Lower lobe of right lung (tissue), 2 donors: ENCODE data around the gene STARD8. TPM values are rescaled to one million over a fixed set of nuclear protein-coding genes. Genes with fewer than 3 reads are reported as not detected.
"Not testable (repeated sequence)": the region's sequence is repeated elsewhere in the genome, so short reads cannot be mapped to it uniquely, and the experiment has no call there.

Experiments used
- ATAC-seq, 2 donors: fragments of 200-7000 bp; cut with Tn5 transposase; one replicate each; pipeline ENCODE4 v1.9.1; 2020 to 2022; ENCODE audit warnings: mild to moderate bottlenecking in 2 of 2, moderate library complexity in 2 of 2
- DNase-seq: peaks from one replicate; pipeline ENCODE4 v3.0.0-alpha.2; 2020
- H3K27ac ChIP-seq: fragments of 200-600 bp; one replicate; pipeline ENCODE4 v1.8.0; 2022
- H3K27me3 ChIP-seq: fragments of 200-600 bp; one replicate; pipeline ENCODE4 v1.8.0; 2022; ENCODE audit warnings: low read depth
- H3K36me3 ChIP-seq: fragments of 200-600 bp; one replicate; pipeline ENCODE4 v1.8.0; 2022; ENCODE audit warnings: mild to moderate bottlenecking
- H3K4me1 ChIP-seq: fragments of 200-600 bp; one replicate; pipeline ENCODE4 v1.8.0; 2022
- H3K4me3 ChIP-seq: fragments of 200-600 bp; one replicate; pipeline ENCODE4 v1.8.0; 2022; ENCODE audit warnings: mild to moderate bottlenecking
- H3K9me3 ChIP-seq: fragments of 200-600 bp; one replicate; pipeline ENCODE4 v1.8.0; 2022
- CTCF ChIP-seq: fragments of 200-600 bp; IDR thresholded peaks from one replicate; pipeline ENCODE4 v1.8.0; 2022; ENCODE audit warnings: antibody characterized with exemption, mild to moderate bottlenecking
- intact Hi-C: fragments of 100-400 bp; cut with DNase I; formaldehyde crosslinking; loops from one replicate; pipeline ENCODE4 v1.11.0; 2022
- long read RNA-seq: library from polyadenylated mRNA; unstranded; transcript quantifications from one replicate; pipeline ENCODE4 v2.0.0, GENCODE V29; 2021
- total RNA-seq: library from RNA; stranded (reverse); fragmentation: NEBNext Ultra II Directional; extraction: Animal tissue kit (Norgen Biotek cat#: 25700); gene quantifications from one replicate; pipeline ENCODE4 v1.2.1, GENCODE V29; 2021
- donor health status: DM: no; HTN: yes; CAD: no; lungs with severe emphysema.

STARD8 gene
- total RNA-seq = 36.5 TPM
- long read RNA-seq, full-length matches to known transcripts = 18 of 64 reads
- long read RNA-seq, partial matches to known transcripts = 28 of 64 reads
- long read RNA-seq, other reads (novel, unspliced or antisense) = 18 of 64 reads

GRCh38 chrX:68647156-68647957, at the start of gene STARD8:
TSS of gene STARD8 (plus strand) at chrX:68647666. CDS start at chrX:68647883, 217 bp downstream.
- no peak within 1 kb of the TSS for H3K27ac ChIP-seq
- H3K4me1 ChIP-seq = no peaks in the 10 kb centered on the region
- H3K27me3 ChIP-seq = no peaks in the 10 kb centered on the region
- peak; percentile 47 for DNase-seq
- H3K4me3 ChIP-seq = peak within 1 kb of the TSS; percentile 43
- intact Hi-C loops = no loop called here
- TF ChIP-seq CTCF = peak; percentile 9
- ATAC-seq = peak; percentile 68 to 69
- no peaks in the 10 kb centered on the region for H3K36me3 ChIP-seq
- no peaks in the 10 kb centered on the region for H3K9me3 ChIP-seq

DNA sequence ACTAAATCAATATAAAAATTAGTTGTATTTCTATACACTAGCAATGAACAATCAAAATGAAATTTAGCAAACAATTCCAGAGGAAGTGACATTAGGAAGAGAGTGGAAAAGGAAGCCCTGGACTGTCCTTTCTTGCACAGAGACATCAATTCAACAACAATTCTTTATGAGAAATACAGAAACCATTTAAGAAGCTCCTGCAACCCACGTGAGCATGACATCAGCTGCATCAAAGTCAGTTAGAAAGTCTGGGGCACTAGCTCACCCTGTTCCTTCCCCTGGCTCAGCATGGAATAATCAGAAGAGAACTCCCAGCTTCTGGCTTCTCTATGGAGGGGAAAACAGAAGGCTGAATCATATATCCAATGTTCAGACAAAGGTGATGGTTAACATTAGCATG, 48.6 kb upstream of the STARD8 start:
- Histone ChIP-seq H3K4me1 (no peaks in the 10 kb centered on the region), H3K27ac (no peak overlapping the region), H3K36me3 (no peaks in the 10 kb centered on the region), H3K4me3 (no peak overlapping the region), H3K27me3 (no peaks in the 10 kb centered on the region), H3K9me3 (peaks cover 8% of the 10 kb centered on the region)
- TF ChIP-seq CTCF = no peak
- intact Hi-C loops = no loop called here
- ATAC-seq = no peak
- DNase-seq = no peak

- H3K9me3 ChIP-seq = peaks cover 5% of the 10 kb centered on the region
- H3K36me3 ChIP-seq = no peaks in the 10 kb centered on the region
- intact Hi-C loops = no loop called here
- H3K4me1 ChIP-seq = no peaks in the 10 kb centered on the region
- DNase-seq (no peak), ATAC-seq (no peak)
- H3K4me3 ChIP-seq = no peak overlapping the region
- TF ChIP-seq CTCF = peak; percentile 59
- no peaks in the 10 kb centered on the region for H3K27me3 ChIP-seq
- H3K27ac ChIP-seq = no peak overlapping the region
Observed at GRCh38 chrX:68599256-68600152, 48.0 kb upstream of the STARD8 start.

DNA sequence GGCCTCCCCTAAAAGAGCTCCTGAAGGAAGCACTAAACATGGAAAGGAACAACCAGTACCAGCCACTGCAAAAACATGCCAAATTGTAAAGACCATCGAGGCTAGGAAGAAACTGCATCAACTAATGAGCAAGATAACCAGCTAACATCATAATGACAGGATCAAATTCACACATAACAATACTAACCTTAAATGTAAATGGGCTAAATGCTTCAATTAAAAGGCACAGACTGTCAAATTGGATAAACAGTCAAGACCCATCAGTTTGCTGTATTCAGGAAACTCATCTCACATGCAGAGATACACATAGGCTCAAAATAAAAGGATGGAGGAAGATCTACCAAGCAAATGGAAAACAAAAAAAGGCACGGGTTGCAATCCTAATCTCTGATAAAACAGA, 43.2 kb upstream of the STARD8 start:
- intact Hi-C loops, H3K36me3 ChIP-seq, H3K27me3 ChIP-seq, H3K4me3 ChIP-seq, DNase-seq, H3K27ac ChIP-seq, ATAC-seq, H3K4me1 ChIP-seq, H3K9me3 ChIP-seq: not testable (repeated sequence)

DNA sequence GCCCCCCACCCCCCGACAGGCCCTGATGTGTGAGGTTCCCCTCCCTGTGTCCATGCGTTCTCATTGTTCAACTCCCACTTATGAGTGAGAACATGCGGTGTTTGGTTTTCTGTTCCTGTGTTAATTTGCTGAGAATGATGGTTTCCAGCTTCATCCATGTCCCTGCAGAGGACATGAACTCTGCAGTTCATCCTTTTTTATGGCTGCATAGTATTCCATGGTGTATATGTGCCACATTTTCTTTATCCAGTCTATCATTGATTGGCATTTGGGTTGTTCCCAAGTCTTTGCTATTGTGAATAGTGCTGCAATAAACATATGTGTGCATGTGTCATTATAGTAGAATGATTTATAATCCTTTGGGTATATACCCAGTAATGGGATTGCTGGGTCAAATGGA, 32.7 kb upstream of the STARD8 start:
- H3K27ac ChIP-seq, DNase-seq, intact Hi-C loops, H3K36me3 ChIP-seq, H3K4me1 ChIP-seq, H3K27me3 ChIP-seq, ATAC-seq, H3K9me3 ChIP-seq, H3K4me3 ChIP-seq: not testable (repeated sequence)

DNA sequence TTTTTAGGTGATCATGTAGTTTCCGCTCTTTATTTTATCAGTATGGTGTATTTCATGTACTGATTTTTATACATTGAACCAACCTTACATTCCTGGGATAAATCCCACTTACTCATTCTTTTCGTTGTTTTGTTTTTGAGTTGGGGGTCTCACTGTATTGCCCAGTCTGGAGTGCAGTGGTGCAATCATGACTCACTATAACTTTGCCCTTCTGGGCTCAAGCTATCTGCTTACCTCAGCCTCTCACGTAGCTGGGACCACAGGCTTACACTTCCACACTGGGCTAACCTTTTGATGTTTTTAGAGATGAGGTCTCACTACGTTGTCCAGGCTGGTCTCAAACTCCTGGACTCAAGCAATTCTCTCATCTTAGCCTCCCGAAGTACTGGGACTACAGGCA, 19.5 kb upstream of the STARD8 start:
- Histone ChIP-seq H3K36me3 (no peaks in the 10 kb centered on the region), H3K27me3 (no peaks in the 10 kb centered on the region), H3K4me1 (no peaks in the 10 kb centered on the region), H3K4me3 (no peak overlapping the region), H3K27ac (no peak overlapping the region), H3K9me3 (no peaks in the 10 kb centered on the region)
- ATAC-seq (no peak), DNase-seq (no peak)
- TF ChIP-seq CTCF = no peak
- intact Hi-C loops = no loop called here

DNA sequence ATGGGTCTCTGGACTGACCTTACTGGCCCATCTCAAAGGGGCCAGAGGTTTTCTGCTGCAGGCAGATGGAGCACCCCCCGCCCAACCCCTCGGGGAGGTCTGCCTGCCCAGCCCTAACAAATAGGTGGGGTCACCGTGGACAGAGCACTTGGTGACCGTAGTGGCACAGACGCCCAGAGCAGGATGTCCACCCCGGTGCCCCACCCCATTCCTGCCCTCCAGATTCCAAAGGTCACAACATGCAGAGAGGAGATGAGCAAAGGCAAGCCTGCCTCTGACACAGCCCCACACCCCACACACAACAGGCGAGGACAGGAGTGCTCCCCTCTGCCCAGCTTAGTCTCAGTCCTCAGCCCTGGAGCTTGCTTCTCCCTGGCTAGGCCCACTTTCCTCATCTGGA, 17.5 kb upstream of the STARD8 start:
- H3K36me3 ChIP-seq, H3K4me3 ChIP-seq, H3K9me3 ChIP-seq, ATAC-seq, intact Hi-C loops, H3K27me3 ChIP-seq, H3K27ac ChIP-seq, H3K4me1 ChIP-seq, DNase-seq: not testable (repeated sequence)
